ENCODE data around the gene KCTD10. TPM values are rescaled to one million over a fixed set of nuclear protein-coding genes. Genes with fewer than 3 reads are reported as not detected.

KCTD10 gene
- total and polyA plus RNA-seq, 9 of the 15 experiments (the other 6 are each of a cell fraction or from before 2014, with no cell fraction given), result 1.9 to 37.5 (median 15.7) TPM

GRCh38 chr12:109448707-109449390, 28.3 kb downstream of the KCTD10 start:
- no peak for TF ChIP-seq SOX6 (IDR thresholded peaks at IDR 0.05)
- no peak for TF ChIP-seq BACH1 (tag; IDR thresholded peaks at IDR 0.05)
- TF ChIP-seq CEBPB (tag; IDR thresholded peaks at IDR 0.05), result no peak; the same call in 1 of the 2 replicates
- no peak for TF ChIP-seq JUND (IDR thresholded peaks at IDR 0.05; ENCODE audit: borderline replicate concordance, low read depth, low read length)
- no peak for TF ChIP-seq JUND (tag; IDR thresholded peaks at IDR 0.05; ENCODE audit: borderline replicate concordance, low read depth, low read length)
- no peak for TF ChIP-seq ZKSCAN3 (CRISPR knock-in tag; IDR thresholded peaks at IDR 0.05)
- no peak for TF ChIP-seq EP300 (IDR thresholded peaks at IDR 0.05; ENCODE audit: low read length)
- no peak for TF ChIP-seq SUPT5H (IDR thresholded peaks at IDR 0.05)
- no peak for TF ChIP-seq HBP1 (CRISPR knock-in tag; IDR thresholded peaks at IDR 0.05)
- TF ChIP-seq NFATC3 (IDR thresholded peaks at IDR 0.05), result no peak
- ChIA-PET POLR2A (no interaction called here), CTCF (ENCODE audit: low intra/inter-chr PET ratio) (no interaction called here)
- Histone ChIP-seq H3K27ac (ENCODE audit: extremely low read depth, low read depth, low read length) (no peak overlapping the region), H4K20me1 (replicated peaks; ENCODE audit: control insufficient read depth, insufficient read depth, low read length) (no peaks in the 10 kb centered on the region), H3K9me3 (replicated peaks; ENCODE audit: control insufficient read depth, insufficient read depth, low read depth, low read length) (no peaks in the 10 kb centered on the region), H2AFZ (ENCODE audit: low read depth, low read length) (no peak overlapping the region), H3K4me2 (ENCODE audit: insufficient read depth, low read length) (no peak overlapping the region), H3K9me1 (ENCODE audit: control insufficient read depth, insufficient read depth, low read length) (no peaks in the 10 kb centered on the region), H3K4me3 (no peak overlapping the region), H3K36me3 (ENCODE audit: control insufficient read depth, insufficient read depth, low read length) (peaks cover 43% of the 10 kb centered on the region; the same call in 2 of the 3 replicates), H3K9ac (ENCODE audit: insufficient read depth in 1 of 2, low read depth in 2 of 2, low read length in 2 of 2) (no peak overlapping the region), H3K79me2 (ENCODE audit: control insufficient read depth, insufficient read depth, low read length) (no peaks in the 10 kb centered on the region), H3K4me1 (replicated peaks in 1 of 2; ENCODE audit: control insufficient read depth in 2 of 2, insufficient read depth in 2 of 2, low read length in 2 of 2) (peaks cover 0 to 3% of the 10 kb centered on the region in 2 experiments; a peak in 1 of 5 replicates), H3K27me3 (ENCODE audit: control insufficient read depth in 2 of 2, insufficient read depth in 2 of 2, low read length in 2 of 2) (no peaks in the 10 kb centered on the region)
- intact Hi-C loops (cut with micrococcal nuclease) (no loop called here), in situ Hi-C loops (cut with MboI) (no loop called here)
- no TSS peak for BruUV-seq (replicated peaks)
- ATAC-seq, result no peak
- FAIRE-seq, result no peak
- DNase-seq (ENCODE audit: extremely low read depth in 1 of 4, low spot score in 3 of 4), result no peak
- WGBS (ENCODE audit: insufficient coverage, low coverage, missing lambda C conversion rate), result 90% methylated on average over 8 of the region's 8 CpGs
